ENCODE data around the gene CHRNA4. TPM values are rescaled to one million over a fixed set of nuclear protein-coding genes. Genes with fewer than 3 reads are reported as not detected.

Gene CHRNA4
- polyA plus RNA-seq, 1 of the 3 experiments (the other 2 are of a cell fraction) = not detected

DNA sequence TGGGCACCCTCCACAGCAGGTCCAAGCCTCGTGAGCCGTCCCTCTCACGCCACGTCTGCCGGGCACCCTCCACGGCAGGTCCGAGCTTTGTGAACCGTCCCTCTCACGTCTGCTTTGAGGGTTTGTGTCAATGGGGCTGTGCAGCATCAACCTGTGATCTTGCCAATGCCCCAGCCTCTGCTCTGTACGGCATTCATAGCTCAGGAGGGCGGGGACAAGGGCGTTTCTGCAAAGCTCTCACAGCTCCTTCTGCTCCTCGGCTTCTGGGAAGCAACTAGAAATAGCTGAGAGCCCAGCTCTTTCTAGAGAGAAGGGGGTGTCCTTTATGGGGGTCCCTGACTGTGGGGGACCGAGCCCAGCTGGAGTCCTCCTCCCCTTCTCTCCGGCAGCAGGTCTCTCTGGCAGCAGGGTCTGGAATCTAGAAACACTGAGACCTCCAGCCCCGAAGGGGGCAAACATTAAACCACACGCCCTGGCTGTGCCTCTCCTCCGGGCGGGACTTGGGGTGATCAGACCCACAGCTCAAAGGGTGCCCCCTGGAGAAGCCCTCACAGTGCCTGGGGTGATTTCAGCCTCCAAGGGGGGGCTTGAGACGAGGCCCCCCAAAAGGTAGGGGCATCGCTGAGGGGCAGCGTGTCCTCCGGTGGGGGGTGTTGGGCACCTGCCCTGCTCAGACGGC is 41.2 kb upstream of the CHRNA4 start:
- H3K36me3 ChIP-seq (replicated peaks in 1 of 2; ENCODE audit: control insufficient read depth in 1 of 2, insufficient read depth in 2 of 2, low read length in 1 of 2) = no peaks in the 10 kb centered on the region
- H3F3A ChIP-seq (replicated peaks; ENCODE audit: insufficient read depth) = no peaks in the 10 kb centered on the region
- 35% methylated on average over 18 of the region's 24 CpGs for WGBS (ENCODE audit: low lambda C conversion rate)
- no peak overlapping the region for H3K9ac ChIP-seq
- no peaks in the 10 kb centered on the region for H4K20me1 ChIP-seq (ENCODE audit: insufficient read depth)
- H3K27ac ChIP-seq (ENCODE audit: low read depth in 2 of 2, low read length in 1 of 2) = no peak overlapping the region
- no peaks in the 10 kb centered on the region for H3K79me2 ChIP-seq (ENCODE audit: insufficient read depth)
- no peak overlapping the region for H3K4me2 ChIP-seq
- H3K27me3 ChIP-seq (ENCODE audit: insufficient read depth) = peaks cover 38% of the 10 kb centered on the region
- no peak overlapping the region for H3K4me3 ChIP-seq (ENCODE audit: low read depth in 2 of 2, low read length in 1 of 2)
- TF ChIP-seq NFIC (IDR thresholded peaks at IDR 0.05; ENCODE audit: borderline replicate concordance) = no peak
- TF ChIP-seq POLR2AphosphoS5 (IDR thresholded peaks at IDR 0.05; ENCODE audit: low read depth, low read length) = no peak
- TF ChIP-seq REST (IDR thresholded peaks at IDR 0.05; ENCODE audit: low read depth, low read length) = no peak
- TF ChIP-seq RCOR1 (IDR thresholded peaks at IDR 0.05; ENCODE audit: low read length) = no peak
- TF ChIP-seq NRF1 (IDR thresholded peaks at IDR 0.05; ENCODE audit: low read depth, low read length) = no peak
- no peak for TF ChIP-seq GATA2 (CRISPR knock-in tag; IDR thresholded peaks at IDR 0.05)
- no peak for TF ChIP-seq SMC3 (IDR thresholded peaks at IDR 0.05; ENCODE audit: low read depth, low read length)
- TF ChIP-seq, protein P1, sequence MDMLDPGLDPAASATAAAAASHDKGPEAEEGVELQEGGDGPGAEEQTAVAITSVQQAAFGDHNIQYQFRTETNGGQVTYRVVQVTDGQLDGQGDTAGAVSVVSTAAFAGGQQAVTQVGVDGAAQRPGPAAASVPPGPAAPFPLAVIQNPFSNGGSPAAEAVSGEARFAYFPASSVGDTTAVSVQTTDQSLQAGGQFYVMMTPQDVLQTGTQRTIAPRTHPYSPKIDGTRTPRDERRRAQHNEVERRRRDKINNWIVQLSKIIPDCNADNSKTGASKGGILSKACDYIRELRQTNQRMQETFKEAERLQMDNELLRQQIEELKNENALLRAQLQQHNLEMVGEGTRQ (IDR thresholded peaks at IDR 0.05; ENCODE audit: borderline replicate concordance, low read depth, low read length) = no peak
- TF ChIP-seq TAF1 (IDR thresholded peaks at IDR 0.05; ENCODE audit: borderline replicate concordance, low read depth, low read length) = no peak
- peaks cover 0 to 38% of the 10 kb centered on the region in 2 experiments; a peak in 1 of 4 replicates for H3K4me1 ChIP-seq (ENCODE audit: control insufficient read depth in 1 of 2, insufficient read depth in 2 of 2, low read depth in 1 of 2, low read length in 1 of 2)
- no peak for DNase-seq
- no peak overlapping the region for H2AFZ ChIP-seq (ENCODE audit: low read depth)
- POLR2A ChIA-PET = interaction anchor here (1.1 kb wide), 1 partner anchor 118 kb away, joined by 3 read pairs; the partner anchor contains the start of gene PPDPF
- H3K9me3 ChIP-seq = no peaks in the 10 kb centered on the region
- CTCF ChIA-PET = interaction anchor here (1.0 to 4.6 kb wide), 6 partner anchors 20 to 111 kb away, joined by 3 to 27 read pairs (median 6); no protein-coding TSS in a partner anchor
- H3K9me2 ChIP-seq = no peaks in the 10 kb centered on the region

DNA sequence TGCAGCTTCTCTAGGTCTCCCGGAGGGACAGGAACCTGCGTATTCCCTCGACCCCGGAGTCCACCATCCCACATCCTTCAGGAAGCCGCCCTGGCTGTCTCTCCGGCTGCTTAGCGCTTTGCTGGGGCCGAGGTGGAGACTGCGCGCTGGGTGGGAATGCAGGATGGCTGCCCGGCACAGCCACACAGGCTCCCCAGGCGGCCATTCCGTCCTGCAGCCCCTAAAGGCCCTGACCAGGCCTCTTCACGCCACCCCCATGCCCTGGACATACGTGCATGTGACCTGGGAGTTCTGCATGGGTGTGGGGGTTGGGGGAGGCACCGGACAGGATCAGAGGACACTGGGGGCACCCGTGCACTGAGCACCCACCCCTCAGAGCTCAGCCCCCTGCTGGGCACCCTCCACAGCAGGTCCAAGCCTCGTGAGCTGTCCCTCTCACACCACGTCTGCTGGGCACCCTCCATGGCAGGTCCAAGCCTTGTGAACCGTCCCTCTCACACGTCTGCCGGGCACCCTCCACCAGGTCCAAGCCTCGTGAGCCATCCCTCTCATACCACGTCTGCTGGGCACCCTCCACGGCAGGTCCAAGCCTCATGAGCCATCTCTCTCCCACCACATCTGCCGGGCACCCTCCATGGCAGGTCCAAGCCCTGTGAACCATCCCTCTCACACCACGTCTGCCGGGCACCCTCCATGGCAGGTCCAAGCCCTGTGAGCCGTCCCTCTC is 40.4 kb upstream of the CHRNA4 start:
- no peak for TF ChIP-seq RFX5 (IDR thresholded peaks at IDR 0.05; ENCODE audit: low read length)
- TF ChIP-seq TEAD4 (IDR thresholded peaks at IDR 0.05; ENCODE audit: borderline replicate concordance, insufficient read depth) = no peak
- WGBS (ENCODE audit: low lambda C conversion rate) = 19% methylated on average over 11 of the region's 29 CpGs
- Histone ChIP-seq H3K79me2 (ENCODE audit: insufficient read depth) (no peaks in the 10 kb centered on the region), H3K9ac (no peak overlapping the region), H3K27me3 (ENCODE audit: insufficient read depth) (peaks cover 46% of the 10 kb centered on the region), H4K20me1 (ENCODE audit: insufficient read depth) (no peaks in the 10 kb centered on the region), H3K4me2 (no peak overlapping the region), H3K27ac (ENCODE audit: low read depth in 2 of 2, low read length in 1 of 2) (no peak overlapping the region), H3F3A (replicated peaks; ENCODE audit: insufficient read depth) (no peaks in the 10 kb centered on the region), H3K9me2 (no peaks in the 10 kb centered on the region), H3K4me3 (ENCODE audit: low read depth in 2 of 2, low read length in 1 of 2) (no peak overlapping the region), H3K4me1 (ENCODE audit: control insufficient read depth in 1 of 2, insufficient read depth in 2 of 2, low read depth in 1 of 2, low read length in 1 of 2) (peaks cover 0 to 38% of the 10 kb centered on the region in 2 experiments; a peak in 1 of 4 replicates), H3K9me3 (no peaks in the 10 kb centered on the region), H3K36me3 (replicated peaks in 1 of 2; ENCODE audit: control insufficient read depth in 1 of 2, insufficient read depth in 2 of 2, low read length in 1 of 2) (no peaks in the 10 kb centered on the region), H2AFZ (ENCODE audit: low read depth) (no peak overlapping the region)
- ChIA-PET POLR2A (interaction anchor here (1.1 kb wide), 1 partner anchor 119 kb away, joined by 3 read pairs; the partner anchor contains the start of gene PPDPF), CTCF (interaction anchor here (0.6 to 9.1 kb wide), 10 partner anchors 11 to 111 kb away, joined by 3 to 92 read pairs (median 4); no protein-coding TSS in a partner anchor)
- no peak for DNase-seq

All from SK-N-SH (cell line).